HepG2 (cell line): ENCODE measurements around the gene LIPC. TPM values are rescaled to one million over a fixed set of nuclear protein-coding genes. Genes with fewer than 3 reads are reported as not detected.

Source experiments
- ATAC-seq: fragments of 200-7000 bp; cut with Tn5 transposase; 3 replicates; pipeline ENCODE4 v1.9.1; 2020; ENCODE audit warnings: mild to moderate bottlenecking, moderate library complexity
- BruUV-seq: library from RNA; stranded (reverse); fragments of 400-500 nt; replicated peaks from 2 replicates; lab custom pipeline; 2021; lab: Mats Ljungman, UMichigan
- CTCF ChIA-PET: fragments of 300-600 bp; formaldehyde crosslinking; extraction: SDS; loops from one replicate; lab custom pipeline; 2021; ENCODE audit warnings: low total read pairs, inconsistent platforms, low intra/inter-chr PET ratio; lab: Yijun Ruan, JAX
- POLR2A ChIA-PET: fragments of 350-600 bp; sonication (Branson Sonifier 250); formaldehyde crosslinking; loops from one replicate; lab custom pipeline; 2020; ENCODE audit warnings: antibody characterized with exemption, inconsistent platforms; lab: Yijun Ruan, JAX
- DNase-seq: peaks from one replicate; pipeline ENCODE4 v3.0.0-alpha.2; 2015; ENCODE audit warnings: low spot score
- FAIRE-seq: peaks from 3 replicates; lab custom pipeline; 2011; peaks lifted over from hg19 to GRCh38; lab: Jason Lieb, UNC
- H2AFZ ChIP-seq: one replicate; pipeline ENCODE4 v1.6.1; 2011; ENCODE audit warnings: low read length, inconsistent platforms
- H3K27ac ChIP-seq: fragments of 300-600 bp; 3 replicates; pipeline ENCODE4 v1.8.0; 2011; ENCODE audit warnings: mixed run types, mild to moderate bottlenecking, mixed read lengths, low read length, inconsistent platforms; ENCODE audit not compliant: insufficient read depth; ENCODE audit errors: extremely low read length
- H3K27me3 ChIP-seq, 2 experiments: fragments of 200-600 bp in 1 of 2; 2 replicates in 1 of 2; 3 replicates in 1 of 2; pipeline versions ENCODE4 v1.6.0 to v1.8.0; 2011; ENCODE audit warnings: low read length in 2 of 2, mild to moderate bottlenecking in 2 of 2, moderate library complexity in 2 of 2, inconsistent platforms in 1 of 2; ENCODE audit not compliant: insufficient read depth in 2 of 2, control insufficient read depth in 1 of 2
- H3K36me3 ChIP-seq, 2 experiments: fragments of 200-600 bp in 1 of 2; replicated peaks in 1 of 2; 2 replicates in 1 of 2; 3 replicates in 1 of 2; pipeline versions ENCODE4 v1.5.1 to v1.8.0; 2011; ENCODE audit warnings: low read length in 2 of 2, inconsistent platforms in 1 of 2; ENCODE audit not compliant: insufficient read depth in 2 of 2, control insufficient read depth in 1 of 2
- H3K4me1 ChIP-seq: 2 replicates; pipeline ENCODE4 v1.5.1; 2012; ENCODE audit warnings: low read length, inconsistent platforms; ENCODE audit not compliant: insufficient read depth
- H3K4me2 ChIP-seq: 2 replicates; pipeline ENCODE4 v1.6.0; 2011; ENCODE audit warnings: low read depth, low read length, inconsistent platforms
- H3K4me3 ChIP-seq, 3 experiments: fragments of 200-600 bp in 1 of 3; sonication (generic), shearing (Covaris generic) in 1 of 3; replicated peaks in 1 of 3; 2 replicates each; pipeline ENCODE4 v1.5.1; 2011 to 2016; ENCODE audit warnings: low read length in 3 of 3, inconsistent platforms in 2 of 3, low read depth in 2 of 3, mild to moderate bottlenecking in 2 of 3, control low read depth in 1 of 3, mixed read lengths in 1 of 3; ENCODE audit not compliant: insufficient read depth in 1 of 3
- H3K79me2 ChIP-seq: one replicate; pipeline ENCODE4 v1.6.1; 2011; ENCODE audit warnings: low read length, inconsistent platforms; ENCODE audit not compliant: insufficient read depth
- H3K9ac ChIP-seq: 2 replicates; pipeline ENCODE4 v1.6.0; 2011; ENCODE audit warnings: mild to moderate bottlenecking, low read depth, low read length, inconsistent platforms; ENCODE audit not compliant: insufficient read depth
- H3K9me3 ChIP-seq: 2 replicates; pipeline ENCODE4 v1.5.1; 2012; ENCODE audit warnings: mild to moderate bottlenecking, low read length
- H4K20me1 ChIP-seq: 2 replicates; pipeline ENCODE4 v1.6.0; 2011; ENCODE audit warnings: inconsistent platforms, mild to moderate bottlenecking, low read length, moderate library complexity; ENCODE audit not compliant: insufficient read depth
- CREM ChIP-seq, 2 experiments: sonication (generic) in 1 of 2; formaldehyde crosslinking in 1 of 2; IDR thresholded peaks; 2 replicates each; pipeline versions ENCODE4 v1.4.0 to v1.6.1; 2016 to 2020; ENCODE audit warnings: antibody characterized with exemption in 1 of 2, mild to moderate bottlenecking in 1 of 2, missing genetic modification reagents in 1 of 2
- FOXO1 ChIP-seq: sonication (generic); formaldehyde crosslinking; IDR thresholded peaks from 2 replicates; pipeline ENCODE4 v1.4.0; 2020; ENCODE audit warnings: missing genetic modification reagents
- GLMP ChIP-seq: sonication (generic); formaldehyde crosslinking; IDR thresholded peaks from 2 replicates; pipeline ENCODE4 v1.9.0; 2021; ENCODE audit warnings: missing genetic modification reagents, mild to moderate bottlenecking, borderline replicate concordance
- HNRNPH1 ChIP-seq: fragments of 200-400 bp; formaldehyde crosslinking; optimal IDR thresholded peaks from 2 replicates; pipeline ENCODE3; 2017; ENCODE audit warnings: mild to moderate bottlenecking, low read depth, low read length
- JUND ChIP-seq: sonication (generic); formaldehyde crosslinking; IDR thresholded peaks from 2 replicates; pipeline ENCODE4 v1.8.0; 2022; ENCODE audit warnings: mild to moderate bottlenecking, missing genetic modification reagents
- KDM3A ChIP-seq: IDR thresholded peaks from 2 replicates; pipeline ENCODE4 v1.6.1; 2018; ENCODE audit warnings: low read depth, missing compliant biosample characterization
- MEIS1 ChIP-seq: sonication (generic); formaldehyde crosslinking; IDR thresholded peaks from 2 replicates; pipeline ENCODE4 v1.9.0; 2021; ENCODE audit warnings: mild to moderate bottlenecking, missing genetic modification reagents, moderate library complexity, borderline replicate concordance
- MYNN ChIP-seq: sonication (generic); formaldehyde crosslinking; IDR thresholded peaks from 2 replicates; pipeline ENCODE4 v1.4.0; 2020; ENCODE audit warnings: mild to moderate bottlenecking, low read depth, missing genetic modification reagents
- SKIL ChIP-seq: sonication (generic); formaldehyde crosslinking; IDR thresholded peaks from 2 replicates; pipeline ENCODE4 v1.8.0; 2022; ENCODE audit warnings: missing genetic modification reagents, mild to moderate bottlenecking, moderate library complexity, borderline replicate concordance
- ZFP36 ChIP-seq: fragments of 150-350 bp; IDR thresholded peaks from 2 replicates; pipeline ENCODE4 v1.6.1; 2018; ENCODE audit warnings: borderline replicate concordance, low read length, low read depth; ENCODE audit not compliant: partially characterized antibody
- WGBS: methylation state at CpG from one replicate; pipeline ENCODE4 v1.1.6; 2017; ENCODE audit warnings: low lambda C conversion rate; 5-methylcytosine and 5-hydroxymethylcytosine counted together
- in situ Hi-C: cut with HindIII; loops from 2 replicates; pipeline ENCODE4 v1.10.0; 2017; ENCODE audit warnings: low pct_unique_long_range_greater_than_20kb; ENCODE audit not compliant: extremely low pct_ligation_motif_present
- intact Hi-C: fragments of 100-400 bp; cut with micrococcal nuclease; formaldehyde crosslinking; loops from one replicate; pipeline ENCODE4 v1.10.0; 2022; ENCODE audit not compliant: unreplicated experiment
- polyA plus RNA-seq, 8 experiments: library from polyadenylated mRNA; depleted of rRNA in 3 of 8; stranded (reverse) in 7 of 8; unstranded in 1 of 8; fragments of >200 nt; fragmentation: Illumina TruSeq in 4 of 8; extraction: Trizol in 4 of 8; gene quantifications; 2 replicates each; pipeline versions ENCODE4 v1.2.1 to v1.2.3, GENCODE V29; 2011 to 2016; ENCODE audit warnings: low read depth in 4 of 8, missing spikeins in 1 of 8, mixed read lengths in 1 of 8; ENCODE audit not compliant: insufficient read depth in 1 of 8
- total RNA-seq, 5 experiments: library from RNA; depleted of rRNA; stranded (reverse); fragments of >200 nt; fragmentation: Illumina TruSeq; extraction: Trizol; gene quantifications; 2 replicates each; pipeline ENCODE4 v1.2.3, GENCODE V29; 2016; ENCODE audit warnings: low read depth in 1 of 5

The LIPC gene
- total and polyA plus RNA-seq, 2 of the 13 experiments (the other 11 are each of a cell fraction or from before 2014, with no cell fraction given) = 26.0 to 38.0 TPM

- Histone ChIP-seq H3K79me2 (no peaks in the 10 kb centered on the region), H3K9me3 (no peaks in the 10 kb centered on the region), H3K27ac (no peak overlapping the region), H2AFZ (no peak overlapping the region), H4K20me1 (no peaks in the 10 kb centered on the region), H3K4me1 (peaks cover 11% of the 10 kb centered on the region), H3K4me3 (no peak overlapping the region), H3K9ac (no peak overlapping the region), H3K36me3 (no peaks in the 10 kb centered on the region), H3K4me2 (no peak overlapping the region), H3K27me3 (peaks cover 0 to 5% of the 10 kb centered on the region in 2 experiments; a peak in 2 of 5 replicates)
- BruUV-seq = no TSS peak
- no peak for TF ChIP-seq KDM3A
- no peak for TF ChIP-seq FOXO1 (CRISPR knock-in tag)
- TF ChIP-seq CREM (IDR thresholded peaks at IDR 0.05) = no peak
- TF ChIP-seq CREM (CRISPR knock-in tag; IDR thresholded peaks at IDR 0.05) = no peak
- TF ChIP-seq SKIL (CRISPR knock-in tag) = no peak
- no peak for TF ChIP-seq MEIS1
- TF ChIP-seq GLMP (CRISPR knock-in tag) = no peak
- no peak for TF ChIP-seq MYNN
- no peak for TF ChIP-seq JUND
- TF ChIP-seq ZFP36 = no peak
- no peak for TF ChIP-seq HNRNPH1
- intact Hi-C loops (no loop called here), in situ Hi-C loops (no loop called here)
- ChIA-PET CTCF (no interaction called here), POLR2A (no interaction called here)
- no peak for FAIRE-seq
- no peak for DNase-seq
- WGBS = 52% methylated on average over 3 of the region's 3 CpGs
- ATAC-seq = no peak
Measured at GRCh38 chr15:58392141-58392540, 39.6 kb upstream of the LIPC start.
